HepG2 (cell line): ENCODE data around the gene PCSK7. TPM values are rescaled to one million over a fixed set of nuclear protein-coding genes. Genes with fewer than 3 reads are reported as not detected.

Source experiments
- ATAC-seq: fragments of 200-7000 bp; cut with Tn5 transposase; 3 replicates; pipeline ENCODE4 v1.9.1; 2020; ENCODE audit warnings: mild to moderate bottlenecking, moderate library complexity
- BruUV-seq: library from RNA; stranded (reverse); fragments of 400-500 nt; replicated peaks from 2 replicates; lab custom pipeline; 2021; lab: Mats Ljungman, UMichigan
- CTCF ChIA-PET: fragments of 300-600 bp; formaldehyde crosslinking; extraction: SDS; loops from one replicate; lab custom pipeline; 2021; ENCODE audit warnings: low total read pairs, inconsistent platforms, low intra/inter-chr PET ratio; lab: Yijun Ruan, JAX
- POLR2A ChIA-PET: fragments of 350-600 bp; sonication (Branson Sonifier 250); formaldehyde crosslinking; loops from one replicate; lab custom pipeline; 2020; ENCODE audit warnings: antibody characterized with exemption, inconsistent platforms; lab: Yijun Ruan, JAX
- DNase-seq: peaks from one replicate; pipeline ENCODE4 v3.0.0-alpha.2; 2015; ENCODE audit warnings: low spot score
- FAIRE-seq: peaks from 3 replicates; lab custom pipeline; 2011; peaks lifted over from hg19 to GRCh38; lab: Jason Lieb, UNC
- H2AFZ ChIP-seq: one replicate; pipeline ENCODE4 v1.6.1; 2011; ENCODE audit warnings: low read length, inconsistent platforms
- H3K27ac ChIP-seq: fragments of 300-600 bp; 3 replicates; pipeline ENCODE4 v1.8.0; 2011; ENCODE audit warnings: mixed run types, mild to moderate bottlenecking, mixed read lengths, low read length, inconsistent platforms; ENCODE audit not compliant: insufficient read depth; ENCODE audit errors: extremely low read length
- H3K27me3 ChIP-seq, 2 experiments: fragments of 200-600 bp in 1 of 2; 2 replicates in 1 of 2; 3 replicates in 1 of 2; pipeline versions ENCODE4 v1.6.0 to v1.8.0; 2011; ENCODE audit warnings: low read length in 2 of 2, mild to moderate bottlenecking in 2 of 2, moderate library complexity in 2 of 2, inconsistent platforms in 1 of 2; ENCODE audit not compliant: insufficient read depth in 2 of 2, control insufficient read depth in 1 of 2
- H3K36me3 ChIP-seq, 2 experiments: fragments of 200-600 bp in 1 of 2; replicated peaks in 1 of 2; 2 replicates in 1 of 2; 3 replicates in 1 of 2; pipeline versions ENCODE4 v1.5.1 to v1.8.0; 2011; ENCODE audit warnings: low read length in 2 of 2, inconsistent platforms in 1 of 2; ENCODE audit not compliant: insufficient read depth in 2 of 2, control insufficient read depth in 1 of 2
- H3K4me1 ChIP-seq: 2 replicates; pipeline ENCODE4 v1.5.1; 2012; ENCODE audit warnings: low read length, inconsistent platforms; ENCODE audit not compliant: insufficient read depth
- H3K4me2 ChIP-seq: 2 replicates; pipeline ENCODE4 v1.6.0; 2011; ENCODE audit warnings: low read depth, low read length, inconsistent platforms
- H3K4me3 ChIP-seq, 3 experiments: fragments of 200-600 bp in 1 of 3; sonication (generic), shearing (Covaris generic) in 1 of 3; replicated peaks in 1 of 3; 2 replicates each; pipeline ENCODE4 v1.5.1; 2011 to 2016; ENCODE audit warnings: low read length in 3 of 3, inconsistent platforms in 2 of 3, low read depth in 2 of 3, mild to moderate bottlenecking in 2 of 3, control low read depth in 1 of 3, mixed read lengths in 1 of 3; ENCODE audit not compliant: insufficient read depth in 1 of 3
- H3K79me2 ChIP-seq: one replicate; pipeline ENCODE4 v1.6.1; 2011; ENCODE audit warnings: low read length, inconsistent platforms; ENCODE audit not compliant: insufficient read depth
- H3K9ac ChIP-seq: 2 replicates; pipeline ENCODE4 v1.6.0; 2011; ENCODE audit warnings: mild to moderate bottlenecking, low read depth, low read length, inconsistent platforms; ENCODE audit not compliant: insufficient read depth
- H3K9me3 ChIP-seq: 2 replicates; pipeline ENCODE4 v1.5.1; 2012; ENCODE audit warnings: mild to moderate bottlenecking, low read length
- H4K20me1 ChIP-seq: 2 replicates; pipeline ENCODE4 v1.6.0; 2011; ENCODE audit warnings: inconsistent platforms, mild to moderate bottlenecking, low read length, moderate library complexity; ENCODE audit not compliant: insufficient read depth
- CTCF ChIP-seq: sonication (generic); formaldehyde crosslinking; IDR thresholded peaks from 2 replicates; pipeline ENCODE4 v1.5.0; 2020; ENCODE audit warnings: mild to moderate bottlenecking, missing genetic modification reagents, moderate library complexity
- HOXA5 ChIP-seq: sonication (generic); formaldehyde crosslinking; IDR thresholded peaks from 2 replicates; pipeline ENCODE4 v1.4.0; 2020; ENCODE audit warnings: missing genetic modification reagents
- SRF ChIP-seq: IDR thresholded peaks from 2 replicates; pipeline ENCODE4 v1.6.1; 2011; ENCODE audit warnings: mild to moderate bottlenecking, low read depth, low read length, moderate library complexity
- TBX3 ChIP-seq: fragments of 450-650 bp; IDR thresholded peaks from 2 replicates; pipeline ENCODE4 v1.6.1; 2017; ENCODE audit warnings: antibody characterized with exemption, mild to moderate bottlenecking, inconsistent platforms, borderline replicate concordance
- TCF12 ChIP-seq, 2 experiments: fragments of 450-650 bp in 1 of 2; sonication (generic) in 1 of 2; formaldehyde crosslinking in 1 of 2; IDR thresholded peaks; 2 replicates each; pipeline versions ENCODE4 v1.6.1 to v1.8.0; 2017 to 2022; ENCODE audit warnings: antibody characterized with exemption in 1 of 2, mild to moderate bottlenecking in 1 of 2, missing genetic modification reagents in 1 of 2, moderate library complexity in 1 of 2
- ZFP36L2 ChIP-seq: sonication (generic); formaldehyde crosslinking; IDR thresholded peaks from 2 replicates; pipeline ENCODE4 v1.4.0; 2020; ENCODE audit warnings: missing genetic modification reagents
- ZFYVE20 ChIP-seq: sonication (generic); formaldehyde crosslinking; IDR thresholded peaks from 2 replicates; pipeline ENCODE4 v1.8.0; 2023; ENCODE audit warnings: low read depth, mild to moderate bottlenecking, moderate library complexity, missing genetic modification reagents, borderline replicate concordance
- ZNF17 ChIP-seq: sonication (generic); formaldehyde crosslinking; IDR thresholded peaks from 2 replicates; pipeline ENCODE4 v1.5.0; 2020; ENCODE audit warnings: mild to moderate bottlenecking, missing genetic modification reagents
- ZNF543 ChIP-seq: sonication (generic); formaldehyde crosslinking; IDR thresholded peaks from 2 replicates; pipeline ENCODE4 v1.4.0; 2020; ENCODE audit warnings: mild to moderate bottlenecking, missing genetic modification reagents
- WGBS: methylation state at CpG from one replicate; pipeline ENCODE4 v1.1.6; 2017; ENCODE audit warnings: low lambda C conversion rate; 5-methylcytosine and 5-hydroxymethylcytosine counted together
- in situ Hi-C: cut with HindIII; loops from 2 replicates; pipeline ENCODE4 v1.10.0; 2017; ENCODE audit warnings: low pct_unique_long_range_greater_than_20kb; ENCODE audit not compliant: extremely low pct_ligation_motif_present
- intact Hi-C: fragments of 100-400 bp; cut with micrococcal nuclease; formaldehyde crosslinking; loops from one replicate; pipeline ENCODE4 v1.10.0; 2022; ENCODE audit not compliant: unreplicated experiment
- polyA plus RNA-seq, 8 experiments: library from polyadenylated mRNA; depleted of rRNA in 3 of 8; stranded (reverse) in 7 of 8; unstranded in 1 of 8; fragments of >200 nt; fragmentation: Illumina TruSeq in 4 of 8; extraction: Trizol in 4 of 8; gene quantifications; 2 replicates each; pipeline versions ENCODE4 v1.2.1 to v1.2.3, GENCODE V29; 2011 to 2016; ENCODE audit warnings: low read depth in 4 of 8, missing spikeins in 1 of 8, mixed read lengths in 1 of 8; ENCODE audit not compliant: insufficient read depth in 1 of 8
- total RNA-seq, 5 experiments: library from RNA; depleted of rRNA; stranded (reverse); fragments of >200 nt; fragmentation: Illumina TruSeq; extraction: Trizol; gene quantifications; 2 replicates each; pipeline ENCODE4 v1.2.3, GENCODE V29; 2016; ENCODE audit warnings: low read depth in 1 of 5

Gene PCSK7
- total and polyA plus RNA-seq, 2 of the 13 experiments (the other 11 are each of a cell fraction or from before 2014, with no cell fraction given): 13.4 to 13.8 TPM

GRCh38 chr11:117256573-117256972, 24.7 kb upstream of the PCSK7 start:
- H2AFZ ChIP-seq: no peak overlapping the region
- WGBS: 50% methylated on average over 2 of the region's 2 CpGs
- no peak overlapping the region for H3K4me3 ChIP-seq
- no peak for DNase-seq
- CTCF ChIA-PET: no interaction called here
- no peak overlapping the region for H3K9ac ChIP-seq
- H3K4me1 ChIP-seq: no peaks in the 10 kb centered on the region
- no peak overlapping the region for H3K4me2 ChIP-seq
- peaks cover 2 to 3% of the 10 kb centered on the region in 2 experiments; a peak in 3 of 5 replicates for H3K36me3 ChIP-seq
- no TSS peak for BruUV-seq
- H3K79me2 ChIP-seq: no peaks in the 10 kb centered on the region
- H3K27me3 ChIP-seq: no peaks in the 10 kb centered on the region
- no peak for TF ChIP-seq ZFP36L2 (CRISPR knock-in tag)
- no peak for TF ChIP-seq TCF12 (IDR thresholded peaks at IDR 0.05)
- TF ChIP-seq TCF12 (CRISPR knock-in tag; IDR thresholded peaks at IDR 0.05): no peak
- no peak for TF ChIP-seq ZFYVE20 (CRISPR knock-in tag)
- no peak for TF ChIP-seq SRF
- FAIRE-seq: no peak
- H3K9me3 ChIP-seq: no peaks in the 10 kb centered on the region
- H3K27ac ChIP-seq: no peak overlapping the region
- H4K20me1 ChIP-seq: no peaks in the 10 kb centered on the region
- POLR2A ChIA-PET: no interaction called here
- ATAC-seq: no peak
- intact Hi-C loops (no loop called here), in situ Hi-C loops (no loop called here)

- ChIA-PET POLR2A (no interaction called here), CTCF (no interaction called here)
- H3K27me3 ChIP-seq: no peaks in the 10 kb centered on the region
- 81% methylated on average over 3 of the region's 3 CpGs for WGBS
- no peak for TF ChIP-seq ZNF17 (CRISPR knock-in tag)
- TF ChIP-seq TBX3: no peak
- no peak for TF ChIP-seq HOXA5 (CRISPR knock-in tag)
- no peak for TF ChIP-seq ZNF543 (CRISPR knock-in tag)
- no peak for TF ChIP-seq CTCF
- ATAC-seq: no peak
- H3K79me2 ChIP-seq: no peaks in the 10 kb centered on the region
- H3K9me3 ChIP-seq: no peaks in the 10 kb centered on the region
- H3K36me3 ChIP-seq: peaks cover 2% of the 10 kb centered on the region in 2 experiments; a peak in 3 of 5 replicates
- no peak overlapping the region for H3K27ac ChIP-seq
- no TSS peak for BruUV-seq
- no peaks in the 10 kb centered on the region for H4K20me1 ChIP-seq
- H2AFZ ChIP-seq: no peak overlapping the region
- intact Hi-C loops: no loop called here
- in situ Hi-C loops: no loop called here
- H3K4me2 ChIP-seq: no peak overlapping the region
- no peak overlapping the region for H3K9ac ChIP-seq
- H3K4me1 ChIP-seq: no peaks in the 10 kb centered on the region
- DNase-seq: no peak
- no peak overlapping the region for H3K4me3 ChIP-seq
- FAIRE-seq: no peak
Measured at GRCh38 chr11:117255966-117256365, 24.1 kb upstream of the PCSK7 start.
